ENCODE results near the gene SEZ6L.
A peak's percentile ranks its signal among the peaks of the same experiment; 100 is the strongest.

The SEZ6L gene

GRCh38 chr22:26416670-26417276 lies 247.5 kb downstream of the SEZ6L start:
- TF ChIP-seq POLR2AphosphoS5 (IDR thresholded peaks at IDR 0.05; ENCODE audit: borderline replicate concordance, low read depth, low read length) = no peak
- TF ChIP-seq FOXP2 (optimal IDR thresholded peaks at IDR 0.05; ENCODE audit: control extremely low read depth, extremely low read length, insufficient read depth) = no peak
- TF ChIP-seq EZH2 (IDR thresholded peaks at IDR 0.05) = no peak
- DNase-seq (ENCODE audit: low read depth, low spot score) = no peak
- H3K4me3 ChIP-seq = no peak overlapping the region
- H3K27ac ChIP-seq = no peak overlapping the region
- no peaks in the 10 kb centered on the region for H3K36me3 ChIP-seq (ENCODE audit: insufficient read depth, low read length)
- no peaks in the 10 kb centered on the region for H3K9me3 ChIP-seq (ENCODE audit: low read depth, low read length)
- H3K9ac ChIP-seq (ENCODE audit: insufficient read length) = no peak overlapping the region

- TF ChIP-seq FOXP2 (optimal IDR thresholded peaks at IDR 0.05; ENCODE audit: control extremely low read depth, extremely low read length, insufficient read depth) (no peak), EZH2 (IDR thresholded peaks at IDR 0.05) (no peak), POLR2AphosphoS5 (IDR thresholded peaks at IDR 0.05; ENCODE audit: borderline replicate concordance, low read depth, low read length) (no peak)
- Histone ChIP-seq H3K4me3 (no peak overlapping the region), H3K36me3 (ENCODE audit: insufficient read depth, low read length) (no peaks in the 10 kb centered on the region), H3K9ac (ENCODE audit: insufficient read length) (no peak overlapping the region), H3K9me3 (ENCODE audit: low read depth, low read length) (no peaks in the 10 kb centered on the region), H3K27ac (no peak overlapping the region)
- DNase-seq (ENCODE audit: low read depth, low spot score) = no peak
Observed at GRCh38 chr22:26417406-26417805, 248.1 kb downstream of the SEZ6L start.

- DNase-seq (ENCODE audit: low read depth, low spot score) = no peak
- no peak for TF ChIP-seq POLR2AphosphoS5 (IDR thresholded peaks at IDR 0.05; ENCODE audit: borderline replicate concordance, low read depth, low read length)
- no peak for TF ChIP-seq EZH2 (IDR thresholded peaks at IDR 0.05)
- no peak for TF ChIP-seq FOXP2 (optimal IDR thresholded peaks at IDR 0.05; ENCODE audit: control extremely low read depth, extremely low read length, insufficient read depth)
- no peak overlapping the region for H3K9ac ChIP-seq (ENCODE audit: insufficient read length)
- no peak overlapping the region for H3K27ac ChIP-seq
- no peaks in the 10 kb centered on the region for H3K36me3 ChIP-seq (ENCODE audit: insufficient read depth, low read length)
- H3K9me3 ChIP-seq (ENCODE audit: low read depth, low read length) = no peaks in the 10 kb centered on the region
- H3K4me3 ChIP-seq = no peak overlapping the region
Observed at GRCh38 chr22:26418620-26419019, 249.4 kb downstream of the SEZ6L start.

- DNase-seq (ENCODE audit: low read depth, low spot score) = no peak
- H3K9me3 ChIP-seq (ENCODE audit: low read depth, low read length) = no peaks in the 10 kb centered on the region
- H3K4me3 ChIP-seq = no peak overlapping the region
Observed at GRCh38 chr22:26426924-26427323, 257.7 kb downstream of the SEZ6L start.

GRCh38 chr22:26428515-26429457 lies 259.5 kb downstream of the SEZ6L start, which contains the start of gene ASPHD2:
ASPHD2 (plus strand) TSS chr22:26429260; CDS start chr22:26433616, 4,356 bp downstream.
- Histone ChIP-seq H3K9ac (ENCODE audit: insufficient read length) (peak within 1 kb of the TSS; percentile 50), H3K27ac (no peak within 1 kb of the TSS)

More at GRCh38 chr22:26426924-26427323, 257.7 kb downstream of the SEZ6L start:
- H3K9ac ChIP-seq (ENCODE audit: insufficient read length) = no peak overlapping the region
- no peaks in the 10 kb centered on the region for H3K36me3 ChIP-seq (ENCODE audit: insufficient read depth, low read length)
- H3K27ac ChIP-seq = no peak overlapping the region
- TF ChIP-seq FOXP2 (optimal IDR thresholded peaks at IDR 0.05; ENCODE audit: control extremely low read depth, extremely low read length, insufficient read depth) (no peak), POLR2AphosphoS5 (IDR thresholded peaks at IDR 0.05; ENCODE audit: borderline replicate concordance, low read depth, low read length) (no peak)

GRCh38 chr22:26429458-26430286 lies 260.4 kb downstream of the SEZ6L start:
- H3K27ac ChIP-seq = no peak overlapping the region

More at GRCh38 chr22:26428515-26429457, 259.5 kb downstream of the SEZ6L start, which contains the start of gene ASPHD2:
- Histone ChIP-seq H3K36me3 (ENCODE audit: insufficient read depth, low read length) (no peaks in the 10 kb centered on the region), H3K9me3 (ENCODE audit: low read depth, low read length) (no peaks in the 10 kb centered on the region), H3K4me3 (peak within 1 kb of the TSS; percentile 93)
- no peak for DNase-seq (ENCODE audit: low read depth, low spot score)
- no peak for TF ChIP-seq EZH2 (IDR thresholded peaks at IDR 0.05)
- TF ChIP-seq FOXP2 (optimal IDR thresholded peaks at IDR 0.05; ENCODE audit: control extremely low read depth, extremely low read length, insufficient read depth) = no peak
- no peak; the same call in 1 of the 2 replicates for TF ChIP-seq POLR2AphosphoS5 (IDR thresholded peaks at IDR 0.05; ENCODE audit: borderline replicate concordance, low read depth, low read length)

GRCh38 chr22:26430600-26430999 lies 261.3 kb downstream of the SEZ6L start:
- TF ChIP-seq EZH2 (IDR thresholded peaks at IDR 0.05) (no peak), POLR2AphosphoS5 (IDR thresholded peaks at IDR 0.05; ENCODE audit: borderline replicate concordance, low read depth, low read length) (no peak), FOXP2 (optimal IDR thresholded peaks at IDR 0.05; ENCODE audit: control extremely low read depth, extremely low read length, insufficient read depth) (no peak)
- no peaks in the 10 kb centered on the region for H3K9me3 ChIP-seq (ENCODE audit: low read depth, low read length)
- DNase-seq (ENCODE audit: low read depth, low spot score) = no peak
- no peak overlapping the region for H3K9ac ChIP-seq (ENCODE audit: insufficient read length)
- no peaks in the 10 kb centered on the region for H3K36me3 ChIP-seq (ENCODE audit: insufficient read depth, low read length)
- no peak overlapping the region for H3K27ac ChIP-seq
- H3K4me3 ChIP-seq = no peak overlapping the region

More at GRCh38 chr22:26429458-26430286, 260.4 kb downstream of the SEZ6L start:
- no peak for DNase-seq (ENCODE audit: low read depth, low spot score)
- H3K4me3 ChIP-seq = peak overlapping the region; percentile 48
- H3K36me3 ChIP-seq (ENCODE audit: insufficient read depth, low read length) = no peaks in the 10 kb centered on the region
- no peak overlapping the region for H3K9ac ChIP-seq (ENCODE audit: insufficient read length)
- no peaks in the 10 kb centered on the region for H3K9me3 ChIP-seq (ENCODE audit: low read depth, low read length)
- TF ChIP-seq POLR2AphosphoS5 (IDR thresholded peaks at IDR 0.05; ENCODE audit: borderline replicate concordance, low read depth, low read length) = no peak
